A673 (cell line): ENCODE results near the gene MCF2L2.

Experiments used
- EZH2 ChIP-seq: fragments of 200-600 bp; sonication (generic); IDR thresholded peaks from 2 replicates; pipeline ENCODE4 v1.6.1; 2017; ENCODE audit warnings: borderline replicate concordance, low read depth, mild to moderate bottlenecking, mixed read lengths, antibody characterized with exemption, low read length; ENCODE audit not compliant: poor library complexity, severe bottlenecking
- TF ChIP-seq, protein P1 (sequence below): fragments of 300-800, 200-600 bp; sonication (generic); conservative IDR thresholded peaks from 2 replicates; pipeline ENCODE4 v1.5.1; 2017; ENCODE audit warnings: low read depth, mild to moderate bottlenecking, antibody characterized with exemption, low read length, moderate library complexity, mixed read lengths

DNA sequence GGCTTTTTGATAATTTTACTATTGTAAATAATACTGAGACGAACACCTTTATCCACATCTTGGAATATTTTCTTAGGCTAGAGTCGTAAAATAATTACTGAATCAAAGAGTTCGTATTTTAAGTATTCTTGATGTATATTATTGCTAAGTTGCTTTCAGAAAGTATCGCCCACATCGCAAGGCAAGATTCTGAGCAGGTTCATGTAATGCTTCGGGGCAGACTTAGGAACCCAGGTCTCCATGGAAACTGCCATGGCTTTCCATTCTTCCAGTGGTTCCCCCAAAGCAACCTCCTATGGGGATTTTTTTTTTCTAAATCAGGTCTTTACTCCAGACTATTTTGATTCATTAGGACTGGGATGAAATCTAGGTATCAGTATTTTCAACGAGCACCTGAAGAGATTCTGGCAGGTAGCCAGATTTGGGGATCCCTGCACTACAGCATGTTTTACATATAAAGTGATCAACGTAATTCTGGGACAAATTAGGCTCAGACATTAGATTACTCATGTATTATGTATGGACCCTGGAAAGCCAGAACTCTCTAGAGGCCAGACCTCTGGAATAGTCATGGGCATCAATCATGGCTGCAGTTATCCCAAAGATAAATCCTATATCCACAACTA, 88.8 kb downstream of the MCF2L2 start:
- TF ChIP-seq, protein P1, sequence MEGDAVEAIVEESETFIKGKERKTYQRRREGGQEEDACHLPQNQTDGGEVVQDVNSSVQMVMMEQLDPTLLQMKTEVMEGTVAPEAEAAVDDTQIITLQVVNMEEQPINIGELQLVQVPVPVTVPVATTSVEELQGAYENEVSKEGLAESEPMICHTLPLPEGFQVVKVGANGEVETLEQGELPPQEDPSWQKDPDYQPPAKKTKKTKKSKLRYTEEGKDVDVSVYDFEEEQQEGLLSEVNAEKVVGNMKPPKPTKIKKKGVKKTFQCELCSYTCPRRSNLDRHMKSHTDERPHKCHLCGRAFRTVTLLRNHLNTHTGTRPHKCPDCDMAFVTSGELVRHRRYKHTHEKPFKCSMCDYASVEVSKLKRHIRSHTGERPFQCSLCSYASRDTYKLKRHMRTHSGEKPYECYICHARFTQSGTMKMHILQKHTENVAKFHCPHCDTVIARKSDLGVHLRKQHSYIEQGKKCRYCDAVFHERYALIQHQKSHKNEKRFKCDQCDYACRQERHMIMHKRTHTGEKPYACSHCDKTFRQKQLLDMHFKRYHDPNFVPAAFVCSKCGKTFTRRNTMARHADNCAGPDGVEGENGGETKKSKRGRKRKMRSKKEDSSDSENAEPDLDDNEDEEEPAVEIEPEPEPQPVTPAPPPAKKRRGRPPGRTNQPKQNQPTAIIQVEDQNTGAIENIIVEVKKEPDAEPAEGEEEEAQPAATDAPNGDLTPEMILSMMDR, result no peak
- no peak for TF ChIP-seq EZH2
